SK-N-MC (cell line): ENCODE results near the gene PTPN7.

Experiments
- DNase-seq: peaks from one replicate; pipeline ENCODE4 v3.0.0-alpha.2; 2011; ENCODE audit warnings: low read depth, low spot score
- H3K27ac ChIP-seq: fragments of 200-600 bp; sonication (generic); 2 replicates; pipeline ENCODE4 v1.5.1; 2016; ENCODE audit warnings: mixed run types
- H3K36me3 ChIP-seq: fragments of 200-600 bp; sonication (generic); 2 replicates; pipeline ENCODE4 v1.6.1; 2017; ENCODE audit warnings: antibody characterized with exemption, low read length, mixed read lengths; ENCODE audit not compliant: insufficient read depth
- H3K4me3 ChIP-seq: fragments of 200-600 bp; sonication (generic); 2 replicates; pipeline ENCODE4 v1.5.1; 2016
- H3K9ac ChIP-seq: fragments of 200-600 bp; sonication (generic); 2 replicates; pipeline ENCODE4 v1.8.0; 2017; ENCODE audit warnings: mixed run types, mixed read lengths; ENCODE audit not compliant: insufficient read length
- H3K9me3 ChIP-seq: fragments of 200-600 bp; sonication (generic); 2 replicates; pipeline ENCODE4 v1.6.1; 2017; ENCODE audit warnings: low read depth, mild to moderate bottlenecking, antibody characterized with exemption, low read length, moderate library complexity, mixed read lengths
- EZH2 ChIP-seq: fragments of 200-600 bp; sonication (generic); IDR thresholded peaks from one replicate; pipeline ENCODE4 v1.6.1; 2017; ENCODE audit warnings: antibody characterized with exemption
- FOXP2 ChIP-seq: optimal IDR thresholded peaks from 2 replicates; pipeline ENCODE3; 2011; ENCODE audit warnings: mild to moderate bottlenecking, moderate library complexity; ENCODE audit not compliant: insufficient read depth; ENCODE audit errors: extremely low read length, control extremely low read depth
- POLR2AphosphoS5 ChIP-seq: IDR thresholded peaks from 2 replicates; pipeline ENCODE4 v1.6.1; 2012; ENCODE audit warnings: mild to moderate bottlenecking, low read depth, low read length, borderline replicate concordance

Gene PTPN7

GRCh38 chr1:202156590-202156989 lies 3.8 kb downstream of the PTPN7 start:
- Histone ChIP-seq H3K36me3 (no peaks in the 10 kb centered on the region), H3K4me3 (no peak overlapping the region), H3K9ac (no peak overlapping the region), H3K9me3 (no peaks in the 10 kb centered on the region), H3K27ac (no peak overlapping the region)
- no peak for TF ChIP-seq FOXP2
- TF ChIP-seq POLR2AphosphoS5: no peak
- TF ChIP-seq EZH2: no peak
- DNase-seq: no peak

- no peaks in the 10 kb centered on the region for H3K36me3 ChIP-seq
- no peaks in the 10 kb centered on the region for H3K9me3 ChIP-seq
- H3K27ac ChIP-seq: no peak overlapping the region
- H3K9ac ChIP-seq: no peak overlapping the region
- no peak overlapping the region for H3K4me3 ChIP-seq
- no peak for TF ChIP-seq POLR2AphosphoS5
- no peak for TF ChIP-seq EZH2
- TF ChIP-seq FOXP2: no peak
- DNase-seq: no peak
These were observed 4.9 kb downstream of the PTPN7 start for GRCh38 chr1:202155478-202156021.

GRCh38 chr1:202154766-202155477 lies 5.5 kb downstream of the PTPN7 start:
- no peak for DNase-seq

GRCh38 chr1:202154148-202154765 lies 6.1 kb downstream of the PTPN7 start:
- Histone ChIP-seq H3K4me3 (no peak overlapping the region), H3K36me3 (no peaks in the 10 kb centered on the region), H3K9me3 (no peaks in the 10 kb centered on the region), H3K9ac (no peak overlapping the region), H3K27ac (no peak overlapping the region)
- TF ChIP-seq FOXP2 (no peak), POLR2AphosphoS5 (no peak), EZH2 (no peak)
- no peak for DNase-seq

More at GRCh38 chr1:202154766-202155477, 5.5 kb downstream of the PTPN7 start:
- Histone ChIP-seq H3K9ac (no peak overlapping the region), H3K27ac (no peak overlapping the region), H3K4me3 (no peak overlapping the region), H3K36me3 (no peaks in the 10 kb centered on the region), H3K9me3 (no peaks in the 10 kb centered on the region)
- no peak for TF ChIP-seq EZH2

GRCh38 chr1:202153284-202153683 lies 7.1 kb downstream of the PTPN7 start:
- no peak for DNase-seq
- no peak overlapping the region for H3K4me3 ChIP-seq
- H3K9ac ChIP-seq: no peak overlapping the region
- H3K36me3 ChIP-seq: no peaks in the 10 kb centered on the region
- no peak overlapping the region for H3K27ac ChIP-seq
- TF ChIP-seq FOXP2 (no peak), POLR2AphosphoS5 (no peak), EZH2 (no peak)
- no peaks in the 10 kb centered on the region for H3K9me3 ChIP-seq

GRCh38 chr1:202152399-202152798 lies 8.0 kb downstream of the PTPN7 start:
- Histone ChIP-seq H3K9ac (no peak overlapping the region), H3K36me3 (no peaks in the 10 kb centered on the region), H3K27ac (no peak overlapping the region), H3K9me3 (no peaks in the 10 kb centered on the region), H3K4me3 (no peak overlapping the region)
- DNase-seq: no peak
- TF ChIP-seq FOXP2: no peak
- TF ChIP-seq POLR2AphosphoS5: no peak
- TF ChIP-seq EZH2: no peak

GRCh38 chr1:202151045-202151444 lies 9.4 kb downstream of the PTPN7 start:
- Histone ChIP-seq H3K9me3 (no peaks in the 10 kb centered on the region), H3K27ac (no peak overlapping the region), H3K4me3 (no peak overlapping the region), H3K9ac (no peak overlapping the region), H3K36me3 (no peaks in the 10 kb centered on the region)
- DNase-seq: no peak
- no peak for TF ChIP-seq EZH2
- TF ChIP-seq FOXP2: no peak
- TF ChIP-seq POLR2AphosphoS5: no peak

GRCh38 chr1:202150602-202151001 lies 9.8 kb downstream of the PTPN7 start:
- no peak overlapping the region for H3K9ac ChIP-seq
- no peak overlapping the region for H3K27ac ChIP-seq
- H3K9me3 ChIP-seq: no peaks in the 10 kb centered on the region
- no peak for DNase-seq
- no peak for TF ChIP-seq EZH2
- TF ChIP-seq FOXP2: no peak
- TF ChIP-seq POLR2AphosphoS5: no peak
- no peak overlapping the region for H3K4me3 ChIP-seq
- no peaks in the 10 kb centered on the region for H3K36me3 ChIP-seq
